GM23248 (cell line): ENCODE results near the gene MIGA2. TPM values are rescaled to one million over a fixed set of nuclear protein-coding genes. Genes with fewer than 3 reads are reported as not detected.

ENCODE experiments used
- DNase-seq: peaks from one replicate; pipeline ENCODE4 v3.0.0-alpha.2; 2015
- H2AFZ ChIP-seq: fragments of 200-600 bp; sonication (generic); 2 replicates; pipeline ENCODE4 v1.6.1; 2016; ENCODE audit warnings: antibody characterized with exemption
- H3F3A ChIP-seq: fragments of 200-600 bp; sonication (generic); 2 replicates; pipeline ENCODE4 v1.6.1; 2016; ENCODE audit warnings: mild to moderate bottlenecking, antibody characterized with exemption, mixed run types; ENCODE audit not compliant: insufficient read depth
- H3K27ac ChIP-seq: fragments of 200-600 bp; sonication (generic); 2 replicates; pipeline ENCODE4 v1.5.1; 2016; ENCODE audit warnings: mild to moderate bottlenecking
- H3K27me3 ChIP-seq: fragments of 200-600 bp; sonication (generic); replicated peaks from 2 replicates; pipeline ENCODE4 v1.6.1; 2016; ENCODE audit warnings: mild to moderate bottlenecking; ENCODE audit not compliant: insufficient read depth
- H3K36me3 ChIP-seq: fragments of 200-600 bp; sonication (generic); 2 replicates; pipeline ENCODE4 v1.6.1; 2016; ENCODE audit warnings: low read depth, mild to moderate bottlenecking
- H3K4me1 ChIP-seq: fragments of 200-600 bp; sonication (generic); 2 replicates; pipeline ENCODE4 v1.6.1; 2016; ENCODE audit warnings: mild to moderate bottlenecking; ENCODE audit not compliant: insufficient read depth
- H3K4me2 ChIP-seq: fragments of 200-600 bp; sonication (generic); one replicate; pipeline ENCODE4 v1.6.1; 2016; ENCODE audit warnings: mild to moderate bottlenecking; ENCODE audit not compliant: unreplicated experiment
- H3K4me3 ChIP-seq: fragments of 200-600 bp; sonication (generic); 2 replicates; pipeline ENCODE4 v1.5.1; 2016; ENCODE audit warnings: mild to moderate bottlenecking
- H3K79me2 ChIP-seq: fragments of 200-600 bp; sonication (generic); 2 replicates; pipeline ENCODE4 v1.6.1; 2016; ENCODE audit warnings: mild to moderate bottlenecking; ENCODE audit not compliant: insufficient read depth
- H3K9ac ChIP-seq: fragments of 200-600 bp; sonication (generic); 2 replicates; pipeline ENCODE4 v1.6.1; 2016; ENCODE audit warnings: mild to moderate bottlenecking
- H3K9me2 ChIP-seq: fragments of 200-600 bp; sonication (generic); 2 replicates; pipeline ENCODE4 v1.6.1; 2016; ENCODE audit warnings: mixed run types, mild to moderate bottlenecking, moderate library complexity; ENCODE audit not compliant: insufficient read depth
- H3K9me3 ChIP-seq: fragments of 200-600 bp; sonication (generic); one replicate; pipeline ENCODE4 v1.6.1; 2017; ENCODE audit warnings: low read depth
- H4K20me1 ChIP-seq: fragments of 200-600 bp; sonication (generic); 2 replicates; pipeline ENCODE4 v1.6.0; 2016; ENCODE audit not compliant: insufficient read depth
- EZH2 ChIP-seq: fragments of 200-600 bp; sonication (generic); IDR thresholded peaks from 2 replicates; pipeline ENCODE4 v1.6.1; 2018; ENCODE audit warnings: antibody characterized with exemption, mild to moderate bottlenecking; ENCODE audit not compliant: insufficient read depth, poor library complexity, severe bottlenecking
- EZH2phosphoT487 ChIP-seq: fragments of 200-600 bp; sonication (generic); IDR thresholded peaks from 2 replicates; pipeline ENCODE4 v1.6.1; 2018; ENCODE audit warnings: antibody characterized with exemption, moderate library complexity, mild to moderate bottlenecking, low read depth; ENCODE audit not compliant: insufficient read depth
- WGBS, 2 experiments: methylation state at CpG; one replicate each; pipeline ENCODE4 v1.1.6; 2015 to 2017; ENCODE audit warnings: low lambda C conversion rate in 2 of 2, low coverage in 1 of 2; ENCODE audit errors: missing lambda C conversion rate in 2 of 2; 5-methylcytosine and 5-hydroxymethylcytosine counted together
- in situ Hi-C: fragments of 300-500 bp; cut with MboI; formaldehyde crosslinking; loops from 2 replicates; pipeline ENCODE4 v1.15.0; 2020
- polyA plus RNA-seq: library from polyadenylated mRNA; unstranded; fragments of >200 nt; fragmentation: Nextera tagmentation; extraction: Ambion mirVana; gene quantifications from 2 replicates; pipeline ENCODE4 v1.2.1, GENCODE V29; 2016
- total RNA-seq: library from RNA; depleted of rRNA; stranded (reverse); fragments of >200 nt; shearing (Covaris generic); gene quantifications from 2 replicates; pipeline ENCODE4 v1.2.3, GENCODE V29; 2014

Gene MIGA2
- total and polyA plus RNA-seq, 2 experiments from 2014 or later, result 12.4 to 35.1 TPM

DNA sequence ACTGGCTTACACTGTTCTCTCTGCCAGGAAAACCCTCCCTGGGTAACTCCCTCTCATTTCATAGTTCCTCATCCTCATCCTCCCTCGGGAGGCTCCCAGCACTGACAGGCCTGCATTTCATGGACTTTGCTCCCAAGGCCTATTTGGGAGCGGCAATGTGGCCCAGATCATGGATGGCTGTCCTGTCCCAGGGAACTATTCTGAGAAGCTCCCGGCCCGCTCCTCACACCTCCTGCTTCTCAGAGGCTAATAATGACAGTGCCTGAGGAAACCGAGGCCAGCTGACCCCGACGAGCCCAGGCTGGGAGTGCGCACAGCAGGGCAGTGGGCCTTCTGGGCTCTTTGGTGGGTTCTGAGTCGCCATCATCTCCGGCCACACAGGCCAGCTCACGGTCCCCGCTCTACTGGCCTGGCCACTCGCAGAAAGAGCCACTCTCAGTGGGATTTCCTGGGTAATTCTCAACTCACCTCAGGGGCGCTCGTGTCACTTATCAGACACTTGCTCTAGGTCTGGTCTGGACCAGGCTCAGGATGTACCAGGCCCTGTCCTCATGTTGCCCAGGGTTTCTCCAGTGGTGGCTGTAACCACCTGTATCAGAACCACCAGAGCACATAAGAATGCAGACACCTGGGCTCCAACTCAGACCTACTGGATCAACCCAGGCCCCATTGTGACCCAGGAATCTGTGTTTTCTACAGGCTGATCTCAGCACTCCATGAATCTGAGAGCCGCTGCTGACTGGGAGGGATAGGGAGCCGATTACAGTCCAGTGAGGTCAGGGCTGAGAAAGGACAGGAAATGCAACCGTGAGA lies 42.5 kb downstream of the MIGA2 start:
- no peaks in the 10 kb centered on the region for H3K27me3 ChIP-seq
- H3K27ac ChIP-seq, result no peak overlapping the region
- H3K9ac ChIP-seq, result no peak overlapping the region
- TF ChIP-seq EZH2, result no peak
- no peak for TF ChIP-seq EZH2phosphoT487
- WGBS, 2 experiments, result 77 to 79% methylated on average over 18 of the region's 18 CpGs
- no peak overlapping the region for H3K4me3 ChIP-seq
- no peaks in the 10 kb centered on the region for H3F3A ChIP-seq
- H3K36me3 ChIP-seq, result no peaks in the 10 kb centered on the region
- H2AFZ ChIP-seq, result no peak overlapping the region
- H3K9me2 ChIP-seq, result no peaks in the 10 kb centered on the region
- 0 out of 2 replicates have a peak, but pooled peaks cover 12% of the 10 kb centered on the region for H3K4me1 ChIP-seq
- in situ Hi-C loops, result no loop called here
- DNase-seq, result no peak
- H3K79me2 ChIP-seq, result peaks cover 14% of the 10 kb centered on the region
- H3K9me3 ChIP-seq, result no peaks in the 10 kb centered on the region
- H4K20me1 ChIP-seq, result no peaks in the 10 kb centered on the region
- H3K4me2 ChIP-seq, result no peak overlapping the region

DNA sequence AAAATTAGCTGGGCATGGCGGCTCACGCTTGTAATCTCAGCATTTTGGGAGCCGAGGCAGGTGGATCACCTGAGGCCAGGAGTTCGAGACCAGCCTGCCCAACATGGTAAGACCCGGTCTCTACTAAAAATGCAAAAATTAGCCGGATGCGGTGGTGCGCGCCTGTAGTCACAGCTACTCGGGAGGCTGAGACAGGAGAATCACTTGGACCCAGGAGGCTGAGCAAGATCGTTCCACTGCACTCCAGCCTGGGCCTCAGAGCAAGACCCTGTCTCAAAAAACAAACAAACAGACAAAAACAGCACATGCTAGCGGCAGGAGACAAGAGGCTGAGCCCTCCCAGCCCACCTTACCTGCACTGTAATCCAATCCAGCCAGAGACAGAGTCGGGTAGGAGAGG lies 43.4 kb downstream of the MIGA2 start:
- Histone ChIP-seq H3F3A (no peaks in the 10 kb centered on the region), H2AFZ (peak overlapping the region; percentile 92), H3K9me2 (no peaks in the 10 kb centered on the region), H3K9ac (no peak overlapping the region), H3K9me3 (no peaks in the 10 kb centered on the region), H3K4me1 (0 out of 2 replicates have a peak, but pooled peaks cover 12% of the 10 kb centered on the region), H4K20me1 (no peaks in the 10 kb centered on the region), H3K4me2 (peak overlapping the region; percentile 90), H3K27me3 (no peaks in the 10 kb centered on the region), H3K4me3 (peak overlapping the region; percentile 83; the same call in 1 of the 2 replicates), H3K79me2 (peaks cover 14% of the 10 kb centered on the region), H3K36me3 (no peaks in the 10 kb centered on the region), H3K27ac (no peak overlapping the region)
- 79 to 81% methylated on average over 13 of the region's 13 CpGs for WGBS, 2 experiments
- TF ChIP-seq EZH2 (no peak), EZH2phosphoT487 (no peak)
- in situ Hi-C loops, result no loop called here
- DNase-seq, result no peak

DNA sequence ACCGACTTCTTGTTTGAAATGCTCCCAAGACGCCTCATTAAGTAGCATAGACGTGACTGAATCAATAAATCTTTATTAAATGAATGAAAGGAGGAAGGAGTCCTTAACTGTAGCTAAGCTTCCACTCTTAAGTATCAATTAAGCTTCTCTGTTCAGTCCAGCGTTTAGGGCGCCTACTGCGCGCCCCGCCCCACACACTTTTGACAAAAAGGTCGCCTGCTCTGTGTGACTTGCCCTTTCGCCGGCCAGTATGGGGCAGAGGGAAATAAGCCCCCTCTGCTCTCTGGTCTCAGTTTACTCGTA lies 43.8 kb downstream of the MIGA2 start:
- H2AFZ ChIP-seq, result peak overlapping the region; percentile 92
- H3K36me3 ChIP-seq, result no peaks in the 10 kb centered on the region
- peaks cover 14% of the 10 kb centered on the region for H3K79me2 ChIP-seq
- no peaks in the 10 kb centered on the region for H3K9me3 ChIP-seq
- TF ChIP-seq EZH2, result no peak
- TF ChIP-seq EZH2phosphoT487, result no peak
- H3K27ac ChIP-seq, result no peak overlapping the region
- 0 out of 2 replicates have a peak, but pooled peaks cover 12% of the 10 kb centered on the region for H3K4me1 ChIP-seq
- H3K9me2 ChIP-seq, result no peaks in the 10 kb centered on the region
- in situ Hi-C loops, result no loop called here
- no peaks in the 10 kb centered on the region for H4K20me1 ChIP-seq
- peak overlapping the region; percentile 83 for H3K4me3 ChIP-seq
- no peaks in the 10 kb centered on the region for H3F3A ChIP-seq
- peak overlapping the region; percentile 90 for H3K4me2 ChIP-seq
- no peak for DNase-seq
- H3K27me3 ChIP-seq, result no peaks in the 10 kb centered on the region
- H3K9ac ChIP-seq, result peak overlapping the region; percentile 55
- 3 to 5% methylated on average over 12 of the region's 12 CpGs for WGBS, 2 experiments

DNA sequence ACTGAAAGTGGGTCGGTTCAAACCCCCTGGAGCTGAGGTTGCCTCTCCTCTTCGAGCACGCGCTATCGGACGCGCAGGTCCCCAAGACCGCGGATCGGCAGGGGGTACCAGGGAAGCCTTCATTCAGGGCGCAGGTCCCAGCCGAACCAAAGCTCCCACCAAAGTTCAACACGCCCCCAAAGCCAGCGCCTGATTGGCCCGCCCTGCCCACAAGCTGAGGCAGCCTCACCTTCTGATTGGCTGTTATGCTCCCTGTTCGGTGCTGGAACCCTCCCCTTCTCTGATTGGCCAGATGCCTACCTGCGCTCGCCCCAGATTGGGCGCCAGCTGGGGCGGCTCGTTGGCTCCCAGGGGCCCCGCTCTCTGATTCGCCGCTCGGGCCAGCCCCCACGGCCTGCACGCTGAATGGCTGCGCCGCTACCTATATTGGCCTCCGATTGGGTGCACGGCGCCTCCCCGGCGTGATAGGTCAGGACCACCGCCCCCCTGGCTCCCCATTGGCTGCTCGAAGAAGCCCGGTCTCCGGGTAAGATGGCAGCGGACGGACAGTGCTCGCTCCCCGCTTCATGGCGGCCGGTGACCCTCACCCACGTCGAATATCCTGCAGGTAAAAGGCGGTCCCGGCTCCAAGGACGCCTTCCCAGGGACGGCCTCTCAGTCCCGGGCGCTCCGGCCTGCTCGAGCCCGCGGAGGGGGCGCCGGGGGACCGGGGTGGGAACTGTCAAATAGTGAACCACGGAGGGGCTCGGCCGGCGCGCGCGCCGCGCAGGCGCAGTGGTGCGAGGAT lies 44.4 kb downstream of the MIGA2 start, which contains the start of gene DOLPP1:
Gene DOLPP1 (plus strand): TSS at position 511 of the 787 bp plus-strand sequence. CDS start 21 bp downstream, at position 532.
- no peaks in the 10 kb centered on the region for H3K27me3 ChIP-seq
- H4K20me1 ChIP-seq, result no peaks in the 10 kb centered on the region
- TF ChIP-seq EZH2, result no peak
- no peaks in the 10 kb centered on the region for H3K9me3 ChIP-seq
- peaks cover 14% of the 10 kb centered on the region for H3K79me2 ChIP-seq
- H3K4me3 ChIP-seq, result peak within 1 kb of the TSS; percentile 83
- WGBS, 2 experiments, result 1% methylated on average over 58 to 69 of the region's 70 CpGs
- no peaks in the 10 kb centered on the region for H3F3A ChIP-seq
- in situ Hi-C loops, result no loop called here
- peak within 1 kb of the TSS; percentile 83 for H3K9ac ChIP-seq
- H3K4me2 ChIP-seq, result peak within 1 kb of the TSS; percentile 98
- no peaks in the 10 kb centered on the region for H3K9me2 ChIP-seq
- H3K27ac ChIP-seq, result peak within 1 kb of the TSS; percentile 37
- H3K36me3 ChIP-seq, result no peaks in the 10 kb centered on the region
- H3K4me1 ChIP-seq, result 0 out of 2 replicates have a peak, but pooled peaks cover 12% of the 10 kb centered on the region
- H2AFZ ChIP-seq, result peak within 1 kb of the TSS; percentile 92
- DNase-seq, result peak; percentile 100
